Measurements from ENCODE around the gene ARL2. TPM values are rescaled to one million over a fixed set of nuclear protein-coding genes. Genes with fewer than 3 reads are reported as not detected.
"Not testable (repeated sequence)": the region's sequence is repeated elsewhere in the genome, so short reads cannot be mapped to it uniquely, and the experiment has no call there.

ARL2 gene
- polyA plus RNA-seq, 1 donor = 93.7 TPM

DNA sequence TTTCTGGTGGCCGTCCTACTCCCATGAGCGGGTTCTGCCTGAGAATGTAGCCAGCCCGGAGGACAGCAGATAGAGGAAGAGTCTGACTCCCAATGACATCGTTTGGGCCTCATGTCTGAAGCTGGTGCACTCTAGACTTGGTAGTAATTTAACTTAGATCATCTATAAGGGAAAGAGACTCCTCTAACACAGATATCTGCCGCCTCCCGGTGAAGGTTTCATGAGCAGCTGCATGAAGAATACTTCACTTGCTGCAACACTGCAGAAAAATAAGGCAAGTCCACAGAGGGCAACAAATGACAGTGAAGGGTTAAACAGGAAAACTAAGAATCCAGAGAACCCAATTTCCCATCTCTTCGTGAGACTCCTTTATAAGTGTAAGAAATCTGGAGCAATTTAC, 5.9 kb upstream of the ARL2 start:
- DNase-seq (ENCODE audit: low read depth) = no peak

DNA sequence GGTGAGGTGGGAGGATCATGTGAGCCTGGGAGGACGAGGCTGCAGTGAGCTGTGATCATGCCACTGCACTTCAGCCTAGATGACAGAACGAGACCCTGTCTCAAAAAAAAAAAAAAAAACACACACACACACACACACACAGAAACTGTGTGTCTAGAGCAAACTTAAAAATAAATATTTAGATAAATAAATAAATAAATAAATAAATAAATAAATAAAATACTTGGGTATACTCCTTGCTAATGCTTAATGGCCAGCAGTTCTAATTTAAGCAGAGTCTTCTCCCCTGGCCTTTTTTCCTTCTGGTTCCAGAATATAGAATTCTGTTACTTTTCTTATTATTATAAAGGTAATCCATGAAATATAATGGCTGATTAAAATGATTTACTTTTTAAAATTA, 5.1 kb upstream of the ARL2 start:
- no peak for DNase-seq (ENCODE audit: low read depth)

DNA sequence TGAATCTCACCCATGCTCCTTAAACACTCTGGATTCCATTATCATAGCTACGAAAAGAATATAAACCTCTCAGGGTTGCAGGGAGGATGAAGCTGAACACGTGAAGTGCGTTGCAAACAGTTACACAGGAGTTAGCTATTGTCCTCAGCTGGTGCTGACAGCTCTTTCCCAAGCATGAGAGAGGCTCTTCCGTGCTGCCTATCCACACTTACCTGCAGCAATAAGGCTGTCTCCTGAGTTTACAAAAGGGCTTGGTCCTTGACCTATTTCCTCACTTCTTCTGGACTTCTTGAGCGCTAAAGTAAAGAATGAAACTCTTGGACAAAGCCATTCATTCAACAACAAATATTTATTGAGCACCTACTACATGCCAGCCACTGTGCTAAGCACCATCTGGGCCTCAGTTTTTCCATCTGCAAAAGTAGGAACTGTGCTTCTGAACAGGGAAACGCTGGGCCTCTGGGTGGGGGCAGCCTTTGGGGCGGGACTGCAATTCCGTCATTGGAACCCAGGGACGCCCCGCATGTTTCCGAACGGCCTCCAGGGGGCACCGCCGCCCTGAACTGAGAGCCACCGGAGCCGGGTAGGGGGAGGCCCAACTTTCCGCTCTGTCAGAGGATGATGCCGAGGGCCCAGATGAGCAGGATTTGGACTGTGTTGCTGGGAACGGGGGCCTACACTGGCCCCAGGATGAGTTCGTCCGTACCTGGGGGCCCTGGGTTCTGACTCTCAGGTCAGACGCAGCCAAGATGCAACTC, 651 bp upstream of the ARL2 start:
- DNase-seq (ENCODE audit: low read depth) = peak; percentile 74

DNA sequence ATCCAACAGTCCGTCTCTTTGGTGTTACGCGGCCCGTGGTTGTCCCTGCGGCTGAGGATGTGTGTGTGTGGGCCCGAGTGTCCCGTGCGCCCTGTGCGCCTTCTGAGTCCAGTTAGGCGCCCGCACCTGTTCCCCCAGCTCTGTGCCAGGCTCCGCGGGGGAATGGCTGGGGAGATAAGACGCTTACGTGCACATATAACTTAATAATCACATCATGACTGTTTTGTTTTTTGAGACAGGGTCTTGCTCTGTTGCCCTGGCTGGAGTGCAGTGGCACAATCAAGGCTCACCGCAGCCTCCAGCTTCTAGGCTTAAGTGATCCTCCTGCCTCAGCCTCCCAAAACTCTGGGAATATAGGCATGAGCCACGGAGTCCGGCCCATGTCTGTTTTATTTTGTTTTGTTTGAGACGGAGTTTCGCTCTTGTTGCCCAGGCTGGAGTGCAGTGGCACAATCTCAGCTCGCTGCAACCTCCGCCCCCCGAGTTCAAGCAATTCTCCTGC, 817 bp downstream of the ARL2 start:
- DNase-seq (ENCODE audit: low read depth) = no peak

DNA sequence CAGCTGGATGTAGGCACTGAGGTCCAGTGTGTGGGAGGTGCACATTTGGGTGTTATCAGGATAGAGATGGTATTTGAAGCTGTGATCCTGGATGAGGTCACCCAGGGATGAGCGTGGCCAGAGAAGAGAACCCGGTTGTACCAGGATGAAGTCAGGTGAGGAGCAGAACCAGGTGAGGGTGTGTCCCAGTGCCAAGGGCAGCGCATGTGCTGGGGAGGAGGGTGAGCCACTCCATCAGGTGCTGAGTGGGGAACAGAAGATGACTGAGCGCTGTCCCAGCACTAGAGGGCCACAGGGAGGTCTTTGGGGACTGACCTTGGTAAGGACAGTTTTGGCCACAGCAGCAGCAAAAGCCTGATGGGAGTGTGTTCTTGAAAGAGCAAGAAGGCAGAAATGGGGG, 2.7 kb downstream of the ARL2 start:
- no peak for DNase-seq (ENCODE audit: low read depth)

DNA sequence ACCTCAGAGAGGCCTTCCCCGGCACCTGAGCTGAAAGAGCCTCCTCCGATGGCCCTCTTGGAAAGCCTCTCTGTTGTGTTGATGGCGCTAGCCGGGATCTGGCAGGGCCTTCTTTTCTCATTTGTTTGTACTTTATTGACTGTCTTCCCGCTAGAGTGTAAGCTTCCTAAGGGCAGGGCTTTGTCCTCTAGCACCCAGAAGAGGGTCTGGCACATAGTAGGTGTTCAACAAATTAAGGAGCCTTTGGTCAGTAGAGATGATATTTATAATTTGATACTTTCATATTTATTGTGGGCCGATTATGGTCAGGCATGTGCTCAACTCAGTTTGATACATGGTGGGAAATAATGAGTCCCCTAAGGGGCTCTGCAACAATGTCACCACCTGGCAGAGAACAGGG, 4.0 kb downstream of the ARL2 start:
- no peak for DNase-seq (ENCODE audit: low read depth)

DNA sequence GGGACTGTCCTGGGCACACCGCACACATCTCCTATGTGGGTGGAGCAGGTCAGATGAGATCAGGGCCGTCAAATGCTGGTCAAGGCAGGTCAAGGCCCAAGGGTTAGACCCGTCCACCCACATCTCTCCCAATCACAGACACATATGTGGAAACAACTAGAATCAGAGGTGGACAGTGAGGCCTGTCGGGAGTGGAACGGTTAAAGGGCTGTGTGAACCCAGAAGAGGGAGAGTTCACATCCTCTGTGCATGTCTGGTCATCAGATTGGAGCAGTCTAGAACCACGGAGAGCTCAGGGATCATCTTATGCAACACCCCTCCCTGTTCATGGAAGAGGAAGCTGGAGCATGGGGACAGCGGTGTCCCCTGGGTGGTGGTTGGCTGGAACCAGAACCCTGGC, 5.9 kb downstream of the ARL2 start:
- DNase-seq (ENCODE audit: low read depth) = no peak

DNA sequence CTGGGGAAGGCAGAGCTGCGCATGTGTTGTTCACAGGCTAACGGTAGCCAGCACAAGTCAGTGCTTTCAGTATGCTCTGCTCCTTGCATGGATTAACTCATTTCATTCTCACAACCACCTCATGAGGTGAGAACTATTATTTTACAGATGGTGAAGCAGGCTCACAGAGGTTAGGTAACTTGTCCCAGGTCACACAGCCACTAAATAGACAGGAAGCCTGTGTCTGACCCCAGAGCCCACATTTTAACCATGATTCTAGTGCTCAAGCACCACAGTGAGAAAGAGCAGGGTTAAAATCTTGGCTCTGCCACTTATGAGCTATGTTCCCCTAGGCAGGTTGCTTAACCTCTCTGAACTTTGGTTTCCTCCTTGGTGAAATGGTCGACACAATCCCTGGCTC, 7.0 kb downstream of the ARL2 start:
- no peak for DNase-seq (ENCODE audit: low read depth)

DNA sequence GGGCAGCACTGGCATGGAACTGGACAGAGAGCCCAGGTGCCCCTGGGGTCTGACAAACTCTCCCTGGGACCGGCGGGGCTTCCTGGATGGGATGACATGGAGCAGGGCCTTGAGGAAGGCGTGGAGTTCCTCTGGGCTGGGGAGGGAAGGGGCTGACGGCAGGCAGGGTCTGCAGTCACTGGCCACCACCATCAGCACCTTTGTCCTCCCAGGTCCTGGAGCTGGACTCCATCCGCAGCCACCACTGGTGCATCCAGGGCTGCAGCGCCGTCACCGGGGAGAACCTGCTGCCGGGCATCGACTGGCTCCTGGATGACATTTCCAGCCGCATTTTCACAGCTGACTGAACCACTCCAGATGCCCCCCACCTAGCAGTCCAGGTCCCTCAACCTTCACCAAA, 7.5 kb downstream of the ARL2 start:
- DNase-seq (ENCODE audit: low read depth) = no peak

DNA sequence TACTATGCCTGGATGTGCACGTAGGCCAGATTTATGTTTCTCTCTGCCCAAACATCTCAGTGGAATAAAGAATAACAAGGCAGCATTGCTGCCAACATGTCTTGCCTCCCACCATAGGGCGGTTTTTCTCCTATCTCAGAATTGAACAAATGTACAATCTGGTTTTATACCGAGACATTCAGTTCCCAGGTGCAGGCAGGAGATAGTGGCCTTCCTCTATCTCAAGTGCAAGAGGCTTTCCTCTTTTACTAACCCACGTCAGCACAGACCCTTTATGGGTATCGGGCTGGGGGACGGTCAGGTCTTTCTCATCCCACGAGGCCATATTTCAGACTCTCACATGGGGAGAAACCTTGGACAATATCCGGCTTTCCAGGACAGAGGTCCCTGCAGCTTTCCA, 9.5 kb downstream of the ARL2 start:
- DNase-seq (ENCODE audit: low read depth) = not testable (repeated sequence)

DNA sequence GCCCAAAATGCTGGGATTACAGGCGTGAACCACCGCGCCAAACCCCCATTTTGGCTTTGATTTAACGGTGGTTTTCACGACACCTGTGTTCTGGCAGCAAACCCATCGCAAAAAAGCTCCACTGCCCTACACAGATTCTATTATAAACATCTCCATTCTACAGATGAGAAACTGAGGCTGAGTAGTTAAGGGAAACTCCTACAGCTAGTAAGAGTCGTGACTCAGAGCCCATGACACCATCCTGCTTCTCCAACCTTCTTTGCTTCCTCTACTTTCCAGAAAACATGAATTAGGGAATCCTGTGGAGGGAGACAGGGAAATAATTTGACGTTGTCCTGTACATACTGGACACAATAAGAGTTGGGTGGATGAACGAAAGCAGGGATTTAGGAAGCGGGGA, 12.8 kb downstream of the ARL2 start:
- DNase-seq (ENCODE audit: low read depth) = no peak

DNA sequence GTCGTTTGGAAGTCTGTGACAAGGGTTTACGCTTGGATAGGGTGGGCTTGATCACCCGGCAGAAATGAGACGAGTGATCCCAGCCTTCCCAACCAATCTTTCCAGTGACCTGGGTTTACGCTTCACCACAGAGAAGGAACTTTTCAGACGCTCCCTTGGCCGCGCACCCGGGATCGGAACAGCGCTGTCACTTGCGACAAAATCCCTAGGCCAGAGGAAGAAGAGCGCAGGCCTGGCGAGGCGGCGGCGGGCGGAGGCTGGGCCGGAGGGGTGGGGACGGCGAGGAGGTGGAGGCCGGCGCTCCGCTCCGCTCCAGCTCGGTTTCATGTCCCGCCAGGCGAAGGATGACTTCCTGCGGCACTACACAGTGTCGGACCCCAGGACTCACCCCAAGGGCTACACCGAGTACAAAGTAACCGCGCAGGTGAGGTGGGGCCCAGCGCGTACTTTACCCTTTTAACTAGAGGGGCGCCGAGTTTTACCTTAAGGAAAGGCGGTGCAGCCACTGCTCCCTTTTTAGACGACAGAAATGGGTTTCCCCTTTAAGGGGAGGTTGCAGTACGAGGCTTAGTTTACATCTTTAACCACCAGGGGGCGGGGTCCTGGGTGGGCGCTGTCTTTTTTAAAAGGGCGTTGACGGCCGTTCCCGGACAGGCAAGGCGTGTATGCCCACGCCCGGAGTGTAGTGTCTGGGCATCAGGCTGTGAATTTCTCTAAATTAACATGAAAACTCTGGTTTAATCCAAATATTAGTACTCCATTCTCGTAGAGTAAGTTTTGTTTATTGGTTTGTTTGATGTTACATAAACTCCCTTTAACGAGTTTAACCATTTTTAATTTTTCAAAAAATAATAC, 13.5 kb downstream of the ARL2 start, which contains the start of gene SNX15:
SNX15 (plus strand) TSS at position 227 of the 855 bp plus-strand sequence; CDS start at position 326, 99 bp downstream.
- DNase-seq (ENCODE audit: low read depth) = peak; percentile 93

DNA sequence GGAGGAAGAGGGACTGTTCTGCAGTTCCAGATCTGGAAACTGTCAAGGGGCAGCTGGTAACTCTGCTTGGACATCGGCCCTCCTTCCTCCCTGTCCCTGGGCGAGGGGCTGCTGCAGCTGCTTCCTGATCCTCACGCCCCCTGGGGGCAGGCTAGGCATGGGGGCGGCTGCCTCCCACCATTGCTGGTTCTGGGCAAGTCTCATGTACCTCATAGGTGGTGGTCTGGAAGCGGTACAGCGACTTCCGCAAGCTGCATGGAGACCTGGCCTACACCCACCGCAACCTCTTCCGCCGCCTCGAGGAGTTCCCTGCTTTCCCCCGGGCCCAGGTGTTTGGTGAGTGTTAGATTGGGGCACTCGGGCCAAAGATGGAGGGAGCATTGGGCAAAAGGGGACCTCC, 18.3 kb downstream of the ARL2 start:
- no peak for DNase-seq (ENCODE audit: low read depth)

DNA sequence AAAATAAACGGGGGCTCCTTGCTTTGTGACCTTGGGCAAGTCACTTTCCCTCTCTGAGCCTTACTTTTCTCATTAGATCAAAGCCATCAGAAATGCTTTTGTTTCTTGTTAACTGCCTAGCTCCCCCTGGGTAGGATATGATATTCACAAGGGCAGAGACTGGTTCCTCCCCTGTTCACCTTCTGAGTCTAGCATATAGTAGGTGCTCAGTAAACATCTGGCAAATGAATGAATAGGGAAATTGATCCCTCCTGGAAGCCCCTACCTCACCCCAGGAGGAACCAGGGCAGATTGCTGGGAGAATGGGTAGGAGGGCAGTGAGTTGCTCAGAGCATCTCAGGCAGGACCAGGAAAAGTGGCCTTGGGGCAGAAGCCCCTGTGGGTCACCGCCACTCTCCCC, 20.5 kb downstream of the ARL2 start:
- DNase-seq (ENCODE audit: low read depth) = no peak

DNA sequence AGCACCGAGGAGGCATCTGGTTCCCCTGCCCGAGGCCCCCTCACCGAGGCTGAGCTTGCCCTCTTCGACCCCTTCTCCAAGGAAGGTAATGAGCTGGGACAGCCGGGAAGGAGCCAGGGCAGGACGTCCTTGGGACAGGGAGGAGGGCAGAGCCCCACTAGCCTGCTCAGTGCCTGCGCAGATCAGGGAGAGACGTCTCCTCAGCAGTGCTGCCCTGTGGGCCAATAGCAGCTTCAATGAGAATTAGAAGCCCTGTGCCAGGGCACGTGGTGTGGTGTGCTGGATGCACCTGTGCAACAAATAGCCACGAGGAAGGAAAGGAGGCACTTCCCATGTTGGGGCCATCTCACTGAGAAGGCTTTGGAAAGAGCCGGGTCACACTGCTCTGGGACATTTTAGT, 21.6 kb downstream of the ARL2 start:
- no peak for DNase-seq (ENCODE audit: low read depth)

DNA sequence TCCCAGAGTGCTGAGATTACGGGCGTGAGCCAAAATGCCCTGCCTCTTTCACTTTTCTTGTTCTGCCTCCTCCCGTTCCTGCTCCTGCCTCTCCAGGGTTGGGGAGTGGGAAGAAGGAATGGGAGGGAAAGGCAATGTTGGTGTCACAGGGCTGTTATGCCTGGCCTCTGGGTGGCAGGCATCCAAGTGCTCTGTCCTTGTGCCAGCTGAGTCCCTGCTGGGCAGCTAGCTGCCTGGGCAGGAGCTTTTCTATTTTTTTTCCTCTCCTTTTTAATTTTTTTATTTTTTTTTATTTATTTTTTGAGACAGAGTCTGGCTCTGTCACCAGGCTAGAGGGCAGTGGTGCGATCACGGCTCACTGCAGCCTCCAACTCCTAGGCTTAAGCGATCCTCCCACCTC, 23.0 kb downstream of the ARL2 start:
- no peak for DNase-seq (ENCODE audit: low read depth)

DNA sequence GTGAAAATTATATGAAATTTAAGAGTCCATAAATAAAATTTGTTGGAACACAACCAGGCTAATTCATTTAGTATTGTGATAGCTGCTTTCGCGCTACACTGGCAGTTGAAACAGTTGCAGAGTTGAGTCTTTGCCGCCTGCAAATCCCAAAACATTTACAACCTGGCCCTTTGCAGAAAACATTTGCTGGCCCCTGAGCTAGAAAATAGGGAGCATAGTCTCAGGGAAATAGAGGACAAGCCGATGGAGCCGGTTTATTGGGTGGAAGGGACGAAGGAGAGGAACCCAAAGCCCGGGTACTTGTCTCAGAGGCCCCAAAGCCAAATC, 26.5 kb downstream of the ARL2 start:
- no peak for DNase-seq (ENCODE audit: low read depth)

DNA sequence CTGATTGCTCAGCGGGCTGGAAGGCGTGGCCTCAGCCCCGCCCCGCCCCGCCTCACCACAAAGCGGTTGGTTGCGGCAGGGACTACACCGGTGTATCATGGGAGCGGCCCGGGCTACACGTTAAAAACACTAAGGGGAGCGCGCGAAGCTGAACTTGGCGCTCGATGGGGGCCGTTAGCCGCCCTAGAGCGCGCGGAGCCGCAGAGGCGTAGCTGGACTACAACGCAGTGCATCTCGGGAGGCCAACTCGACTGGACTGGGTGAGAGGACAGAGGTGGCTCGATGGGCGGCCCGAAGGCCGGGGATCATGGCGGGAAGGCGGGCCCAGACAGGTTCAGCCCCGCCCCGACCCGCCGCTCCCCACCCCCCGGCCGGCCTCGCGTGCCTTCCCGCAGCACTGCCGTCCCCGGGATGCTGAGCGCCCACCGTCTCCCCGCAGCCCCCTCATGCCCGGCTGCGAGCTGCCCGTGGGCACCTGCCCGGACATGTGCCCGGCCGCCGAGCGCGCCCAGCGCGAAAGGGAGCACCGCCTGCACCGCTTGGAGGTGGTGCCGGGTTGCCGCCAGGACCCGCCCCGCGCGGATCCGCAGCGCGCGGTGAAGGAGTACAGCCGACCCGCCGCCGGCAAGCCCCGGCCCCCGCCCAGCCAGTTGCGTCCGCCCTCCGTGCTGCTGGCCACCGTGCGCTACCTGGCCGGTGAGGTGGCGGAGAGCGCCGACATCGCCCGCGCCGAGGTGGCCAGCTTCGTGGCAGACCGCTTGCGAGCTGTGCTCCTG, 27.1 kb downstream of the ARL2 start, which contains the start of gene SAC3D1:
SAC3D1 (plus strand) TSS at position 364 of the 776 bp plus-strand sequence; CDS start at position 447, 83 bp downstream.
- peak; percentile 69 for DNase-seq (ENCODE audit: low read depth)

DNA sequence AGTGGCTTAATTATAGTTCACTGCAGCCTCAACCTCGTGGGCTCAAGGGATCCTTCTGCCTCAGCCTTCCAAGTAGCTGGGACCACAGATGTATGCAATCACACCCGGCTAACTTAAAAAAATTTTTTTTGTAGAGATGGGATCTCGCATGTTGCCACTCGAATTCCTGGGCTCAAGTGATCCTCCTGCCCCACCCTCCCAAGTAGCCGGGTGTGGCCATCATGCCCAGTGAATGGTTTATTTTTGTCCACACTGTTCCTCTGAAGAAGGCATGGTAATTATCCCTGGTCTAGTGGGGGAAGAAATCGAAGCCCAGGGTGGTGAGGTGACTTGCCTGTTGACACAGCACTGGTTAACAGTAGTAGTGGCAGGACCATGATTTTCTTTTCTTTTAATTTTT, 28.9 kb downstream of the ARL2 start:
- DNase-seq (ENCODE audit: low read depth) = no peak

DNA sequence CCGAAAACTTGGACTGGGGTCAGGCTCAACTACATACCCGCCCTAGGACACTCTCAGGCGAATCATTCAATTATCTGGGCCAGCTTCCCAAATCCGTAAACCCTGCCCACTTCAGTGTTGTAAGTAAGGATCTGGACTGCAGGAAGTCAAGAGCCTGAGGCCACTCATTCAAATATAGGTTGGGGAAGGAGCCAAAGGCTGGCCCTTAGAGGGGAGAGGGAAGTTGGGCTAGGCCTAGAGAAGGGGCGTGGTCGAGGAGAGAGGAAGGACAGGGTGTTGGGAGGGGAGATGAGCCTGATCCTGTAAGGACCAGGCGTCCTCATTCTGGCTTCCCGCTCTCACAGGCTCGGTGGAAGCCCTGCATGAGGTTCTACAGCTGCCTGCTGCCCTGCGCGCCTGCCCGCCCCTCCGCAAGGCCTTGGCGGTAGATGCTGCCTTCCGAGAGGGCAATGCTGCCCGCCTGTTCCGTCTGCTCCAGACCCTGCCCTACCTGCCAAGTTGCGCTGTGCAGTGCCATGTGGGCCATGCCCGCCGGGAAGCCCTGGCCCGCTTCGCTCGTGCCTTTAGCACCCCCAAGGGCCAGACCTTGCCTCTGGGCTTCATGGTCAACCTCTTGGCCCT, 30.0 kb downstream of the ARL2 start:
- DNase-seq (ENCODE audit: low read depth) = no peak

DNA sequence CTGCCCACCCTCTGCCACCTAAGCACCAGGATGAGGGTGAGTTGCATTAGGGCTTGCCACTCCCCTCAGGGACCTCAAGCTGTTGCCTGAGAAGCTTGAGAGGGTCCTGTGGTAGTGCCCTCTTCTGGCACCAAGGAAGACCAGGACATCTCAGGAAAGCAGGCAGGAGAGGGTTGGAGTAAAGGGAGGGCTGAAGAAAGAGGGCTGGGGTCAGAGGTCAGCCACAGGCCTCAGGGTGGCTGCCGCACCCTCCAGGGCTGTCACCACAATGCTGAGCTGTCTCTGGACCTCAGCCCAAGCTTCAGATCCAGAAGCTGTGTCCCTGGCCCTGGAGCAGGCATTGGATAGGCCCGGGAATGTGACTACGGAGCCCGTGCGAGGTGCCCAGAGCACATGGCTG, 31.1 kb downstream of the ARL2 start:
- no peak for DNase-seq (ENCODE audit: low read depth)

DNA sequence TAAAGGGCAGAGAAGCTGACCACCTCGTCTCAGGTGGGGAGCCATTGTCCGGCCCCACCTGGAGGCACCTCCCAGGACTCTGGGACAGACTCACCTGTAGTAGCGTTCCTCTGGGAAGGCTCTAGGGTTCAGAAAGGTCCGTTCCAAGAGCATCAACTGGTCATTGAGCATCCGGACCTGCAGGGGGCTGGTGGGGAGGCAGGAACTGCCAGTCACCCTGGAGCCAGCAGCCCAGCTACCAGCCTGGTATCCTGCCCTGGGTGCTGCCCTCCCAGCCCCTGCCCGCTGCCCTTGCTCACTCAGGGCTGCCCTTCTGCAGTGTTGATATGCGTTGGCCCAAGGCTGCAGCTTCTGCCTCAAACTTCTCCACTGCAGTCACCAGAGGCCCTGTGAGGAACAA, 31.8 kb downstream of the ARL2 start:
- no peak for DNase-seq (ENCODE audit: low read depth)

Measured in forelimb muscle (tissue), 1 donor.